A673 (cell line): ENCODE measurements around the gene ARFGEF2. TPM values are rescaled to one million over a fixed set of nuclear protein-coding genes. Genes with fewer than 3 reads are reported as not detected.

Experiments
- BruUV-seq: library from RNA; stranded (reverse); fragments of 400-500 nt; replicated peaks from 2 replicates; lab custom pipeline; 2021; lab: Mats Ljungman, UMichigan
- CTCF ChIA-PET: fragments of 300-600 bp; sonication (Branson Sonifier 250); formaldehyde crosslinking; loops from one replicate; lab custom pipeline; 2022; ENCODE audit warnings: antibody characterized with exemption; lab: Charles Lee
- POLR2A ChIA-PET: fragments of 300-600 bp; sonication (Branson Sonifier 250); formaldehyde crosslinking; loops from one replicate; lab custom pipeline; 2022; ENCODE audit warnings: antibody characterized with exemption; ENCODE audit not compliant: low non-redundant PET; lab: Charles Lee
- DNase-seq: peaks from one replicate; pipeline ENCODE4 v3.0.0-alpha.2; 2015; ENCODE audit warnings: low spot score
- H3K27ac ChIP-seq: fragments of 200-600 bp; sonication (generic); 2 replicates; pipeline ENCODE4 v1.5.1; 2016; ENCODE audit warnings: mixed run types, low read depth, mild to moderate bottlenecking, mixed read lengths, antibody characterized with exemption, low read length; ENCODE audit not compliant: poor library complexity, severe bottlenecking
- H3K27me3 ChIP-seq: fragments of 200-600 bp; sonication (generic); replicated peaks from 2 replicates; pipeline ENCODE4 v1.6.1; 2017; ENCODE audit warnings: mixed run types, low read depth, mild to moderate bottlenecking, mixed read lengths, antibody characterized with exemption, low read length; ENCODE audit not compliant: insufficient read depth, poor library complexity
- H3K36me3 ChIP-seq: fragments of 200-600 bp; sonication (generic); 2 replicates; pipeline ENCODE4 v1.6.1; 2016; ENCODE audit warnings: mixed run types, mild to moderate bottlenecking, mixed read lengths, antibody characterized with exemption, low read length; ENCODE audit not compliant: insufficient read depth, poor library complexity, severe bottlenecking
- H3K4me1 ChIP-seq: fragments of 200-600 bp; sonication (generic); 2 replicates; pipeline ENCODE4 v1.6.1; 2017; ENCODE audit warnings: mixed run types, mild to moderate bottlenecking, mixed read lengths, antibody characterized with exemption, low read length; ENCODE audit not compliant: insufficient read depth, poor library complexity, severe bottlenecking
- H3K4me3 ChIP-seq: fragments of 200-600 bp; sonication (generic); 2 replicates; pipeline ENCODE4 v1.5.1; 2016; ENCODE audit warnings: low read depth, mixed run types, mild to moderate bottlenecking, mixed read lengths, low read length; ENCODE audit not compliant: poor library complexity, severe bottlenecking
- H3K9me3 ChIP-seq: fragments of 200-600 bp; sonication (generic); 2 replicates; pipeline ENCODE4 v1.6.1; 2016; ENCODE audit warnings: mixed run types, low read depth, mild to moderate bottlenecking, mixed read lengths, antibody characterized with exemption, low read length; ENCODE audit not compliant: poor library complexity, severe bottlenecking
- EZH2 ChIP-seq: fragments of 200-600 bp; sonication (generic); IDR thresholded peaks from 2 replicates; pipeline ENCODE4 v1.6.1; 2017; ENCODE audit warnings: borderline replicate concordance, low read depth, mild to moderate bottlenecking, mixed read lengths, antibody characterized with exemption, low read length; ENCODE audit not compliant: poor library complexity, severe bottlenecking
- intact Hi-C: fragments of 100-400 bp; cut with micrococcal nuclease; formaldehyde crosslinking; loops from one replicate; pipeline ENCODE4 v1.10.0; 2022; ENCODE audit not compliant: unreplicated experiment
- total RNA-seq: library from RNA; stranded (reverse); gene quantifications from 2 replicates; pipeline ENCODE4 v1.2.3, GENCODE V29; 2021
- TF ChIP-seq, protein P1 (sequence below): fragments of 300-800, 200-600 bp; sonication (generic); conservative IDR thresholded peaks from 2 replicates; pipeline ENCODE4 v1.5.1; 2017; ENCODE audit warnings: low read depth, mild to moderate bottlenecking, antibody characterized with exemption, low read length, moderate library complexity, mixed read lengths

ARFGEF2 gene
- total RNA-seq, 1 experiment from 2014 or later: 26.1 TPM

DNA sequence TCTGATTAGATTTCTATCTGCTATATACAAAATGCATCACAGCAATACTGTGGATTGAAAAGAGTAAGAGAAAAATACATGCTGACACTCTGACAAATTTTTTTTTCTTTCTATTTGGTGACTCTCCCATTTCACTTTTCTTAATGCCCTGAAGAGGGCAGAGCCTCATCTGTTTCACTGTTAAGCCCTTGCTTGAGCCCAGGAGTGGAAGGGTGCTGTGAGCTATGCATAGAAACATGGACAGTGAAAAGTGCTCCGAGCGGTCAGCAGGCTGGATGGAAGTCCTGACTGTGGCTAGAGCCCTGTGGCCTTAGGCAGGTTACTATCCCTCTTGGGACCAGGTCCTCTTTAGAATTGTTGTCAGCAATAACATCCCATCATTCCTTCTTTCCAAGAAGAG lies 107.2 kb downstream of the ARFGEF2 start:
- H3K27me3 ChIP-seq: no peaks in the 10 kb centered on the region
- intact Hi-C loops: no loop called here
- peaks cover 50% of the 10 kb centered on the region for H3K36me3 ChIP-seq
- POLR2A ChIA-PET: no interaction called here
- peak; percentile 48 for DNase-seq
- H3K4me1 ChIP-seq: no peaks in the 10 kb centered on the region
- no peak overlapping the region for H3K27ac ChIP-seq
- no peak for TF ChIP-seq EZH2
- TF ChIP-seq, protein P1, sequence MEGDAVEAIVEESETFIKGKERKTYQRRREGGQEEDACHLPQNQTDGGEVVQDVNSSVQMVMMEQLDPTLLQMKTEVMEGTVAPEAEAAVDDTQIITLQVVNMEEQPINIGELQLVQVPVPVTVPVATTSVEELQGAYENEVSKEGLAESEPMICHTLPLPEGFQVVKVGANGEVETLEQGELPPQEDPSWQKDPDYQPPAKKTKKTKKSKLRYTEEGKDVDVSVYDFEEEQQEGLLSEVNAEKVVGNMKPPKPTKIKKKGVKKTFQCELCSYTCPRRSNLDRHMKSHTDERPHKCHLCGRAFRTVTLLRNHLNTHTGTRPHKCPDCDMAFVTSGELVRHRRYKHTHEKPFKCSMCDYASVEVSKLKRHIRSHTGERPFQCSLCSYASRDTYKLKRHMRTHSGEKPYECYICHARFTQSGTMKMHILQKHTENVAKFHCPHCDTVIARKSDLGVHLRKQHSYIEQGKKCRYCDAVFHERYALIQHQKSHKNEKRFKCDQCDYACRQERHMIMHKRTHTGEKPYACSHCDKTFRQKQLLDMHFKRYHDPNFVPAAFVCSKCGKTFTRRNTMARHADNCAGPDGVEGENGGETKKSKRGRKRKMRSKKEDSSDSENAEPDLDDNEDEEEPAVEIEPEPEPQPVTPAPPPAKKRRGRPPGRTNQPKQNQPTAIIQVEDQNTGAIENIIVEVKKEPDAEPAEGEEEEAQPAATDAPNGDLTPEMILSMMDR: peak; percentile 57
- no peak overlapping the region for H3K4me3 ChIP-seq
- BruUV-seq: no TSS peak
- no peaks in the 10 kb centered on the region for H3K9me3 ChIP-seq
- CTCF ChIA-PET: interaction anchor here (0.5 to 0.7 kb wide), 3 partner anchors 104 to 510 kb away, joined by 3 to 4 read pairs (median 3); no protein-coding TSS in a partner anchor

DNA sequence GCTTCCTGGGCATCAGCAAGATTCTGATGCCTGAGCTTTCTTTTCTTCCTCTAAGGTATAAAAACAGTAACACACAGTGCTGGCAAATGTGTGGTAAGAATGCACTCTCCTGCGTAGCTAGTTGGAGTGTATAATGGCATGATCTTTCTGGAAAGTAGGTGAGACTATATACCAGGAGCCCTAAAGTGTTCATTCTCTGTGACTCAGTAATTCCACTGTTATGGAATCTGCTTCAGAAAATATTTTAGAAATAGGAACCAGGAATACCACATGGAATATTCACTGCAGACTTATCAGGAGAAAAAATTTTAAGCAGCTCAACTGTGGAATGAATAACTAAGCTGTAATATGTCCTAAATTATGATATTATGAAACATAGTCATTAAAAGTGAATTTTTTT lies 107.7 kb downstream of the ARFGEF2 start:
- Histone ChIP-seq H3K4me3 (no peak overlapping the region), H3K27me3 (no peaks in the 10 kb centered on the region), H3K4me1 (no peaks in the 10 kb centered on the region), H3K27ac (no peak overlapping the region), H3K36me3 (peaks cover 50% of the 10 kb centered on the region), H3K9me3 (no peaks in the 10 kb centered on the region)
- no peak for DNase-seq
- intact Hi-C loops: no loop called here
- no TSS peak for BruUV-seq
- TF ChIP-seq, protein P1: no peak
- TF ChIP-seq EZH2: no peak
- ChIA-PET CTCF (interaction anchor here (0.5 to 0.7 kb wide), 3 partner anchors 103 to 509 kb away, joined by 3 to 4 read pairs (median 3); no protein-coding TSS in a partner anchor), POLR2A (no interaction called here)

DNA sequence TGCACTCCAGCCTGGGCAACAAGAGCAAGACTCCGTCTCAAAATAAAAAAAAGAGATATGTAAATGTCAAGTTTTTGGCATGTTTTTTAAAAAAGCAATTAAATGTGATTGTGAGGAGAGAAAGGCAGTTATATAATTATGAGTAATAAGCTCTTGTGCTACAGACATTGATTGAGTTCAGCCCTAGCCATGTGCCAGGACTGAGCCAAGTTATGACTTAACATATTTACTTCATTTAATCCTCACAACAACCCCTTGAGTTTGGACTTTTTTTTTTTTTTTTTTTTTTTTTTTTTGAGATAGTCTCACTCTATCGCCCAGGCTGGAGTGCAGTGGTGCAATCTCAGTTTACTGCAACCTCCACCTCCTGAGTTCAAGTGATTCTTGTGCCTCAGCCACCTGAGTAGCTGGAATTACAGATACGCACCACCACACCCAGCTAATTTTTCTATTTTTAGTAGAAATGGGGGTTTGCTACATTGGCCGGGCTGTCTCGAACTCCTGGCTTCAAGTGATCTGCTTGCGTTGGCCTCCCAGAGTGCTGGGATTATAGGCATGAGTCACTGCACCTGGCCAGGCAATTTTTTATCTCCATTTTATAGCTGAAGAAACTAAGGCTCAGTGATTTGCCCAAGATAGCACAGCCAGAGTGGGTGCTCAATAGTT lies 109.6 kb downstream of the ARFGEF2 start:
- ChIA-PET CTCF (no interaction called here), POLR2A (no interaction called here)
- no peak for DNase-seq
- H3K9me3 ChIP-seq: no peaks in the 10 kb centered on the region
- H3K36me3 ChIP-seq: peaks cover 41% of the 10 kb centered on the region
- intact Hi-C loops: no loop called here
- BruUV-seq: no TSS peak
- H3K4me1 ChIP-seq: no peaks in the 10 kb centered on the region
- no peaks in the 10 kb centered on the region for H3K27me3 ChIP-seq
- TF ChIP-seq EZH2: no peak
- TF ChIP-seq, protein P1: no peak
- H3K27ac ChIP-seq: no peak overlapping the region
- no peak overlapping the region for H3K4me3 ChIP-seq
